IMR-90 (cell line): Measurements from ENCODE around the gene PRIMA1. TPM values are rescaled to one million over a fixed set of nuclear protein-coding genes. Genes with fewer than 3 reads are reported as not detected.

ENCODE experiments used
- ATAC-seq: fragments of 200-7000 bp; cut with Tn5 transposase; 2 replicates; pipeline ENCODE4 v1.9.1; 2020; ENCODE audit warnings: low read depth, mild to moderate bottlenecking, moderate library complexity
- BruUV-seq: library from RNA; stranded (reverse); fragments of 400-500 nt; replicated peaks from 2 replicates; lab custom pipeline; 2021; lab: Mats Ljungman, UMichigan
- CTCF ChIA-PET: fragments of 300-600 bp; formaldehyde crosslinking; extraction: SDS; loops from one replicate; lab custom pipeline; 2021; ENCODE audit warnings: antibody characterized with exemption; lab: Yijun Ruan, JAX
- POLR2A ChIA-PET: fragments of 300-600 bp; sonication (Branson Sonifier 250); formaldehyde crosslinking; loops from one replicate; lab custom pipeline; 2022; ENCODE audit warnings: antibody characterized with exemption; ENCODE audit not compliant: unreplicated experiment; lab: Charles Lee
- DNase-seq: peaks from one replicate; pipeline ENCODE4 v3.0.0; 2013
- H2AFZ ChIP-seq: replicated peaks from 2 replicates; pipeline ENCODE3; 2013; ENCODE audit warnings: low read length, mild to moderate bottlenecking; ENCODE audit not compliant: poor library complexity
- H2AK5ac ChIP-seq: 2 replicates; pipeline ENCODE4 v1.6.1; 2013; ENCODE audit warnings: low read depth, low read length, inconsistent platforms
- H2AK9ac ChIP-seq: replicated peaks from 2 replicates; pipeline ENCODE3; 2013; ENCODE audit warnings: mild to moderate bottlenecking, low read depth, low read length, moderate library complexity; ENCODE audit not compliant: poor library complexity
- H2BK120ac ChIP-seq: 2 replicates; pipeline ENCODE4 v1.6.1; 2013; ENCODE audit warnings: low read depth, low read length, inconsistent platforms
- H2BK15ac ChIP-seq: 3 replicates; pipeline ENCODE4 v1.6.1; 2013; ENCODE audit warnings: low read depth, low read length, inconsistent platforms
- H2BK20ac ChIP-seq: 2 replicates; pipeline ENCODE4 v1.6.1; 2013; ENCODE audit warnings: low read depth, mild to moderate bottlenecking, inconsistent platforms, low read length, moderate library complexity
- H2BK5ac ChIP-seq: 2 replicates; pipeline ENCODE4 v1.6.1; 2013; ENCODE audit warnings: mild to moderate bottlenecking, low read depth, low read length, inconsistent platforms; ENCODE audit not compliant: poor library complexity, severe bottlenecking
- H3K14ac ChIP-seq: replicated peaks from 2 replicates; pipeline ENCODE4 v1.6.1; 2013; ENCODE audit warnings: low read depth, low read length, inconsistent platforms
- H3K18ac ChIP-seq: 2 replicates; pipeline ENCODE4 v1.6.1; 2013; ENCODE audit warnings: low read depth, low read length, control low read depth
- H3K23ac ChIP-seq: 2 replicates; pipeline ENCODE4 v1.6.1; 2013; ENCODE audit warnings: low read depth, low read length, inconsistent platforms
- H3K27ac ChIP-seq: 2 replicates; pipeline ENCODE4 v1.5.1; 2013; ENCODE audit warnings: mild to moderate bottlenecking, control low read depth, low read length; ENCODE audit not compliant: insufficient read depth
- H3K27me3 ChIP-seq: 2 replicates; pipeline ENCODE4 v1.6.1; 2013; ENCODE audit warnings: low read length; ENCODE audit not compliant: control insufficient read depth, insufficient read depth
- H3K36me3 ChIP-seq: 2 replicates; pipeline ENCODE4 v1.6.1; 2013; ENCODE audit warnings: low read length, mixed read lengths; ENCODE audit not compliant: control insufficient read depth, insufficient read depth
- H3K4ac ChIP-seq: 2 replicates; pipeline ENCODE4 v1.6.1; 2013; ENCODE audit warnings: low read depth, low read length, inconsistent platforms
- H3K4me1 ChIP-seq: 2 replicates; pipeline ENCODE4 v1.6.1; 2013; ENCODE audit warnings: low read length, mixed read lengths; ENCODE audit not compliant: control insufficient read depth, insufficient read depth
- H3K4me2 ChIP-seq: 2 replicates; pipeline ENCODE4 v1.6.1; 2013; ENCODE audit warnings: low read depth, mild to moderate bottlenecking, control low read depth, low read length, moderate library complexity
- H3K4me3 ChIP-seq: 2 replicates; pipeline ENCODE4 v1.5.1; 2013; ENCODE audit warnings: low read depth, mild to moderate bottlenecking, control low read depth, low read length, moderate library complexity; ENCODE audit not compliant: insufficient read depth
- H3K56ac ChIP-seq: 2 replicates; pipeline ENCODE4 v1.6.1; 2013; ENCODE audit warnings: low read length, inconsistent platforms; ENCODE audit not compliant: insufficient read depth; ENCODE audit errors: extremely low read depth
- H3K79me1 ChIP-seq, 2 experiments: 2 replicates each; pipeline ENCODE4 v1.6.1; 2013; ENCODE audit warnings: low read length in 2 of 2, inconsistent platforms in 1 of 2, low read depth in 1 of 2
- H3K9ac ChIP-seq: 2 replicates; pipeline ENCODE4 v1.6.1; 2013; ENCODE audit warnings: low read depth, low read length, control low read depth
- H3K9me1 ChIP-seq: 2 replicates; pipeline ENCODE4 v1.6.1; 2013; ENCODE audit warnings: low read length, inconsistent platforms; ENCODE audit not compliant: insufficient read depth
- H3K9me3 ChIP-seq: 2 replicates; pipeline ENCODE4 v1.6.1; 2013; ENCODE audit warnings: low read length; ENCODE audit not compliant: control insufficient read depth, insufficient read depth
- H4K20me1 ChIP-seq: 2 replicates; pipeline ENCODE4 v1.6.1; 2013; ENCODE audit warnings: low read length, inconsistent platforms; ENCODE audit not compliant: insufficient read depth
- H4K5ac ChIP-seq: 2 replicates; pipeline ENCODE4 v1.6.1; 2013; ENCODE audit warnings: mild to moderate bottlenecking, low read depth, low read length, control low read depth
- H4K8ac ChIP-seq, 2 experiments: 2 replicates each; pipeline ENCODE4 v1.6.1; 2013; ENCODE audit warnings: low read depth in 2 of 2, low read length in 2 of 2, control low read depth in 1 of 2, inconsistent platforms in 1 of 2
- H4K91ac ChIP-seq: 2 replicates; pipeline ENCODE4 v1.6.1; 2013; ENCODE audit warnings: low read depth, low read length, inconsistent platforms; ENCODE audit not compliant: insufficient read depth
- BHLHE40 ChIP-seq: fragments of 150-350 bp; IDR thresholded peaks from 2 replicates; pipeline ENCODE4 v1.6.1; 2016; ENCODE audit warnings: mild to moderate bottlenecking, low read depth, low read length
- CEBPB ChIP-seq: IDR thresholded peaks from 2 replicates; pipeline ENCODE4 v1.6.1; 2012; ENCODE audit warnings: low read depth, low read length, improper control_type of control experiment
- CHD1 ChIP-seq: IDR thresholded peaks from 2 replicates; pipeline ENCODE4 v1.6.1; 2012; ENCODE audit warnings: low read depth, low read length, improper control_type of control experiment
- FOS ChIP-seq: fragments of 150-350 bp; IDR thresholded peaks from 2 replicates; pipeline ENCODE4 v1.6.1; 2016; ENCODE audit warnings: low read depth, low read length
- MAFK ChIP-seq: IDR thresholded peaks from 2 replicates; pipeline ENCODE4 v1.6.1; 2012; ENCODE audit warnings: low read depth, low read length, improper control_type of control experiment
- MAZ ChIP-seq: IDR thresholded peaks from 2 replicates; pipeline ENCODE4 v1.6.1; 2012; ENCODE audit warnings: low read depth, mild to moderate bottlenecking, low read length, improper control_type of control experiment, moderate library complexity, borderline replicate concordance
- MXI1 ChIP-seq: IDR thresholded peaks from 2 replicates; pipeline ENCODE4 v1.6.1; 2012; ENCODE audit warnings: low read depth, mild to moderate bottlenecking, low read length, moderate library complexity, borderline replicate concordance
- NFE2L2 ChIP-seq: fragments of 150-350 bp; IDR thresholded peaks from 2 replicates; pipeline ENCODE4 v1.6.1; 2016; ENCODE audit warnings: low read depth, mild to moderate bottlenecking, low read length
- POLR2A ChIP-seq: IDR thresholded peaks from 2 replicates; pipeline ENCODE4 v1.6.1; 2012; ENCODE audit warnings: mild to moderate bottlenecking, low read depth, low read length
- RAD21 ChIP-seq: IDR thresholded peaks from 2 replicates; pipeline ENCODE4 v1.6.1; 2012; ENCODE audit warnings: low read length, improper control_type of control experiment
- RCOR1 ChIP-seq: IDR thresholded peaks from 2 replicates; pipeline ENCODE4 v1.6.1; 2012; ENCODE audit warnings: mild to moderate bottlenecking, low read length, improper control_type of control experiment; ENCODE audit not compliant: insufficient replicate concordance
- RFX5 ChIP-seq: IDR thresholded peaks from 2 replicates; pipeline ENCODE4 v1.8.0; 2012; ENCODE audit warnings: low read depth, mild to moderate bottlenecking, low read length, moderate library complexity
- SMC3 ChIP-seq: fragments of 150-350 bp; IDR thresholded peaks from 2 replicates; pipeline ENCODE4 v1.6.1; 2016; ENCODE audit warnings: low read depth, mild to moderate bottlenecking, antibody characterized with exemption, low read length, moderate library complexity
- WGBS, 2 experiments: methylation state at CpG; one replicate each; pipeline versions ENCODE4 v1.1.5 to v1.1.7; 2013; ENCODE audit warnings: missing lambda C conversion rate in 2 of 2; ENCODE audit not compliant: insufficient read length in 1 of 2; ENCODE audit errors: extremely low coverage in 2 of 2; 5-methylcytosine and 5-hydroxymethylcytosine counted together
- dilution Hi-C: fragments of 300-500 bp; cut with HindIII; formaldehyde crosslinking; loops from one replicate; pipeline ENCODE4 v1.14.3; 2018; ENCODE audit warnings: low sequenced_read_pairs; ENCODE audit not compliant: unreplicated experiment
- in situ Hi-C: fragments of 300-500 bp; cut with MboI; formaldehyde crosslinking; loops from 3 replicates; pipeline ENCODE4 v1.14.3; 2019; ENCODE audit warnings: low sequenced_read_pairs, inconsistent platforms, mixed read lengths
- intact Hi-C: fragments of 100-400 bp; cut with micrococcal nuclease; formaldehyde crosslinking; loops from 2 replicates; pipeline ENCODE4 v1.10.0; 2022
- polyA plus RNA-seq, 3 experiments: library from polyadenylated mRNA; depleted of rRNA; stranded (reverse); fragments of >200 nt; gene quantifications; 2 replicates each; pipeline ENCODE4 v1.2.3, GENCODE V29; 2012; ENCODE audit warnings: low replicate concordance in 1 of 3
- total RNA-seq: library from RNA; depleted of rRNA; stranded (reverse); fragments of >200 nt; gene quantifications from 2 replicates; pipeline ENCODE4 v1.2.3, GENCODE V29; 2012
- TF ChIP-seq, protein P1 (sequence below): conservative IDR thresholded peaks from 2 replicates; pipeline ENCODE4 v1.5.1; 2012; ENCODE audit warnings: mild to moderate bottlenecking, low read depth, low read length, improper control_type of control experiment
- TF ChIP-seq, protein P2 (sequence below): fragments of 150-350 bp; IDR thresholded peaks from 2 replicates; pipeline ENCODE4 v1.6.1; 2017; ENCODE audit warnings: mild to moderate bottlenecking, antibody characterized with exemption, low read length, low read depth
- TF ChIP-seq, protein P3 (sequence below): fragments of 150-350 bp; IDR thresholded peaks from 2 replicates; pipeline ENCODE4 v1.6.1; 2016; ENCODE audit warnings: low read depth, mild to moderate bottlenecking, low read length, moderate library complexity, borderline replicate concordance

Gene PRIMA1
- total and polyA plus RNA-seq, 2 of the 4 experiments (the other 2 are of a cell fraction), result not detected

DNA sequence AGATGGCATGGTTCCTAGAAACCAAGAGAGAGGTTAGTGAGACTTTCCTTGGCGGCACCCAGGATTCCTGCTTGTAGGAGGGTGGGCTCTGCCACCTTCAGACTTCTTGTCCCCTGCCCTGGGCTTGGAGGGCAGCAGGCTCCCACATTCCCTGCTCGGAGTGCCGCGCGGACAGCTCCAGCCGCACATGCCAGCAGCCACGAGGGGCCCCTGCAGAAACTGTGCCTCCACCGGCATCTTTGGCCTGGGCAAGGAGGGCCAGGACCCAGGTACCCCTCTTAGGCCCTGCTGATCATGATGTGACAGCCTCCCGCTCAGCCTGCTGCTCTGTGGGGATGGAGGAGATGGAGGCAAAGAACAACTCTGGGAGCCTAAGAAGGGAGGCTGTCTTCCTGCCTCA, 62.3 kb downstream of the PRIMA1 start:
- no peak for TF ChIP-seq FOS
- TF ChIP-seq CEBPB, result no peak
- TF ChIP-seq, protein P1, sequence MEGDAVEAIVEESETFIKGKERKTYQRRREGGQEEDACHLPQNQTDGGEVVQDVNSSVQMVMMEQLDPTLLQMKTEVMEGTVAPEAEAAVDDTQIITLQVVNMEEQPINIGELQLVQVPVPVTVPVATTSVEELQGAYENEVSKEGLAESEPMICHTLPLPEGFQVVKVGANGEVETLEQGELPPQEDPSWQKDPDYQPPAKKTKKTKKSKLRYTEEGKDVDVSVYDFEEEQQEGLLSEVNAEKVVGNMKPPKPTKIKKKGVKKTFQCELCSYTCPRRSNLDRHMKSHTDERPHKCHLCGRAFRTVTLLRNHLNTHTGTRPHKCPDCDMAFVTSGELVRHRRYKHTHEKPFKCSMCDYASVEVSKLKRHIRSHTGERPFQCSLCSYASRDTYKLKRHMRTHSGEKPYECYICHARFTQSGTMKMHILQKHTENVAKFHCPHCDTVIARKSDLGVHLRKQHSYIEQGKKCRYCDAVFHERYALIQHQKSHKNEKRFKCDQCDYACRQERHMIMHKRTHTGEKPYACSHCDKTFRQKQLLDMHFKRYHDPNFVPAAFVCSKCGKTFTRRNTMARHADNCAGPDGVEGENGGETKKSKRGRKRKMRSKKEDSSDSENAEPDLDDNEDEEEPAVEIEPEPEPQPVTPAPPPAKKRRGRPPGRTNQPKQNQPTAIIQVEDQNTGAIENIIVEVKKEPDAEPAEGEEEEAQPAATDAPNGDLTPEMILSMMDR, result no peak
- TF ChIP-seq RAD21, result no peak
- TF ChIP-seq, protein P2, sequence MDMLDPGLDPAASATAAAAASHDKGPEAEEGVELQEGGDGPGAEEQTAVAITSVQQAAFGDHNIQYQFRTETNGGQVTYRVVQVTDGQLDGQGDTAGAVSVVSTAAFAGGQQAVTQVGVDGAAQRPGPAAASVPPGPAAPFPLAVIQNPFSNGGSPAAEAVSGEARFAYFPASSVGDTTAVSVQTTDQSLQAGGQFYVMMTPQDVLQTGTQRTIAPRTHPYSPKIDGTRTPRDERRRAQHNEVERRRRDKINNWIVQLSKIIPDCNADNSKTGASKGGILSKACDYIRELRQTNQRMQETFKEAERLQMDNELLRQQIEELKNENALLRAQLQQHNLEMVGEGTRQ, result no peak
- no peak for TF ChIP-seq SMC3
- no peak for TF ChIP-seq RCOR1
- TF ChIP-seq POLR2A, result no peak
- TF ChIP-seq, protein P3, sequence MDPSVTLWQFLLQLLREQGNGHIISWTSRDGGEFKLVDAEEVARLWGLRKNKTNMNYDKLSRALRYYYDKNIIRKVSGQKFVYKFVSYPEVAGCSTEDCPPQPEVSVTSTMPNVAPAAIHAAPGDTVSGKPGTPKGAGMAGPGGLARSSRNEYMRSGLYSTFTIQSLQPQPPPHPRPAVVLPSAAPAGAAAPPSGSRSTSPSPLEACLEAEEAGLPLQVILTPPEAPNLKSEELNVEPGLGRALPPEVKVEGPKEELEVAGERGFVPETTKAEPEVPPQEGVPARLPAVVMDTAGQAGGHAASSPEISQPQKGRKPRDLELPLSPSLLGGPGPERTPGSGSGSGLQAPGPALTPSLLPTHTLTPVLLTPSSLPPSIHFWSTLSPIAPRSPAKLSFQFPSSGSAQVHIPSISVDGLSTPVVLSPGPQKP, result no peak
- TF ChIP-seq CHD1, result no peak
- no peak for TF ChIP-seq MXI1
- no peak for TF ChIP-seq NFE2L2
- TF ChIP-seq BHLHE40, result no peak
- TF ChIP-seq RFX5, result no peak
- no peak for TF ChIP-seq MAFK
- no peak for TF ChIP-seq MAZ

More for the DNA sequence above, 62.3 kb downstream of the PRIMA1 start:
- no peaks in the 10 kb centered on the region for H3K9me1 ChIP-seq
- H3K79me1 ChIP-seq, result no peaks in the 10 kb centered on the region
- no peak overlapping the region for H2BK15ac ChIP-seq
- no peak overlapping the region for H3K27ac ChIP-seq
- H3K9me3 ChIP-seq, result peaks cover 40% of the 10 kb centered on the region
- no peaks in the 10 kb centered on the region for H3K4me1 ChIP-seq
- no peaks in the 10 kb centered on the region for H3K27me3 ChIP-seq
- in situ Hi-C loops (no loop called here), dilution Hi-C loops (no loop called here), intact Hi-C loops (no loop called here)
- H4K20me1 ChIP-seq, result no peaks in the 10 kb centered on the region
- H3K9ac ChIP-seq, result no peak overlapping the region
- H3K4me3 ChIP-seq, result no peak overlapping the region
- ChIA-PET CTCF (no interaction called here), POLR2A (no interaction called here)
- no peak overlapping the region for H3K23ac ChIP-seq
- no peak overlapping the region for H2BK120ac ChIP-seq
- H2BK5ac ChIP-seq, result no peak overlapping the region
- ATAC-seq (no peak), DNase-seq (no peak)
- H3K4ac ChIP-seq, result no peak overlapping the region
- BruUV-seq, result no TSS peak
- no peaks in the 10 kb centered on the region for H3K36me3 ChIP-seq
- H2AK5ac ChIP-seq, result no peak overlapping the region
- no peak overlapping the region for H3K4me2 ChIP-seq
- H4K8ac ChIP-seq, result no peak overlapping the region
- H3K18ac ChIP-seq, result no peak overlapping the region
- H3K56ac ChIP-seq, result no peak overlapping the region
- no peak overlapping the region for H2BK20ac ChIP-seq
- no peak overlapping the region for H3K14ac ChIP-seq
- no peak overlapping the region for H2AK9ac ChIP-seq
- no peak overlapping the region for H4K5ac ChIP-seq
- no peak overlapping the region for H4K91ac ChIP-seq
- H2AFZ ChIP-seq, result no peak overlapping the region
- WGBS, 2 experiments, result 80% methylated on average over 1 of the region's 9 CpGs; no CpG with 5 or more reads in 1 of the 2 experiments
